ENCODE results near the gene SYNE2.

GRCh38 chr14:64069634-64070359 is 217.0 kb downstream of the SYNE2 start:
- no peak for TF ChIP-seq POLR2A (IDR thresholded peaks at IDR 0.05; ENCODE audit: low read depth)
- no peak for TF ChIP-seq CTCF (IDR thresholded peaks at IDR 0.05)

Measured in esophagus muscularis mucosa (tissue), 3 donors.